GM12892 (cell line): ENCODE measurements around the gene CABP5.

Source experiments
- POLR2A ChIP-seq: IDR thresholded peaks from 2 replicates; pipeline ENCODE4 v1.6.1; 2011; ENCODE audit warnings: low read depth, low read length, control low read depth
- TAF1 ChIP-seq: IDR thresholded peaks from 2 replicates; pipeline ENCODE4 v1.6.1; 2011; ENCODE audit warnings: low read depth, mild to moderate bottlenecking, control low read depth, low read length, borderline replicate concordance

DNA sequence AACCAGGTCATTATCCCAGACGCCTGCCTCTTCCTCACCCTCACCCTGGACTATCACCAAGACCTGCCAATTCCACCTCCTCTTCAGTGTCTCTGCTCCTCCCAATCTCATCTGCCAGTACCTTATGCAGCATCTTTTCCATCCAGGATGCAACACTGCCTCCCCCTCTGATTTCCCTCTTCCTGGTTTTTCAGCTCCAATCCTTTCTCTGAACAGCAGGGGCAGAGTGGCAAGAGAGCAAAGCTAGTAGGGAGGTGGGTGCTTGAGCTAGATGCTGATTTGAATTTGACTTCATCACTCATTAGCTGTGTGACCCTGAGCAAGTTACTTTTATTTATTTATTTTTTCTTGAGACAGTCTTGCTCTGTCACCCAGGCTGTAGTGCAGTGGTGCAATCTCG is 25.6 kb upstream of the CABP5 start:
- TF ChIP-seq POLR2A, result no peak
- no peak for TF ChIP-seq TAF1
